Measurements from ENCODE around the gene RAE1. TPM values are rescaled to one million over a fixed set of nuclear protein-coding genes. Genes with fewer than 3 reads are reported as not detected.

RAE1 gene
- total and polyA plus RNA-seq, 2 donors (not counting 3 experiments of a cell fraction or from before 2014, with no cell fraction given), result 34.1 to 55.8 TPM

GRCh38 chr20:57396984-57397692 is 46.1 kb downstream of the RAE1 start:
- H3K9me1 ChIP-seq (replicated peaks; ENCODE audit: control insufficient read depth, extremely low read depth, insufficient read depth, low read length), result no peaks in the 10 kb centered on the region
- POLR2A ChIA-PET, result no interaction called here
- no peak overlapping the region for H3K4me3 ChIP-seq (replicated peaks in 1 of 3; ENCODE audit: insufficient read depth in 1 of 3, low read depth in 1 of 3, low read length in 3 of 3)
- TF ChIP-seq EZH2 (IDR thresholded peaks at IDR 0.05; ENCODE audit: borderline replicate concordance, low read depth, low read length, severe bottlenecking) (no peak), FOS (IDR thresholded peaks at IDR 0.05; ENCODE audit: borderline replicate concordance, insufficient read depth, low read length) (no peak), JUN (IDR thresholded peaks at IDR 0.05; ENCODE audit: borderline replicate concordance, insufficient read depth, insufficient read length, low read depth) (no peak), POLR2A (IDR thresholded peaks at IDR 0.05; ENCODE audit: low read depth, low read length) (no peak), MYC (IDR thresholded peaks at IDR 0.05; ENCODE audit: low read depth, low read length) (no peak), GATA2 (IDR thresholded peaks at IDR 0.05; ENCODE audit: insufficient read depth, insufficient read length, low read depth, low read length) (no peak), POLR2AphosphoS5 (IDR thresholded peaks at IDR 0.05; ENCODE audit: insufficient read depth, low read depth, low read length) (no peak)
- TF ChIP-seq, protein P1, sequence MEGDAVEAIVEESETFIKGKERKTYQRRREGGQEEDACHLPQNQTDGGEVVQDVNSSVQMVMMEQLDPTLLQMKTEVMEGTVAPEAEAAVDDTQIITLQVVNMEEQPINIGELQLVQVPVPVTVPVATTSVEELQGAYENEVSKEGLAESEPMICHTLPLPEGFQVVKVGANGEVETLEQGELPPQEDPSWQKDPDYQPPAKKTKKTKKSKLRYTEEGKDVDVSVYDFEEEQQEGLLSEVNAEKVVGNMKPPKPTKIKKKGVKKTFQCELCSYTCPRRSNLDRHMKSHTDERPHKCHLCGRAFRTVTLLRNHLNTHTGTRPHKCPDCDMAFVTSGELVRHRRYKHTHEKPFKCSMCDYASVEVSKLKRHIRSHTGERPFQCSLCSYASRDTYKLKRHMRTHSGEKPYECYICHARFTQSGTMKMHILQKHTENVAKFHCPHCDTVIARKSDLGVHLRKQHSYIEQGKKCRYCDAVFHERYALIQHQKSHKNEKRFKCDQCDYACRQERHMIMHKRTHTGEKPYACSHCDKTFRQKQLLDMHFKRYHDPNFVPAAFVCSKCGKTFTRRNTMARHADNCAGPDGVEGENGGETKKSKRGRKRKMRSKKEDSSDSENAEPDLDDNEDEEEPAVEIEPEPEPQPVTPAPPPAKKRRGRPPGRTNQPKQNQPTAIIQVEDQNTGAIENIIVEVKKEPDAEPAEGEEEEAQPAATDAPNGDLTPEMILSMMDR (IDR thresholded peaks at IDR 0.05; ENCODE audit: extremely low read depth in 1 of 2, insufficient read depth in 1 of 2, low read depth in 1 of 2, low read length in 2 of 2), result no peak
- TF ChIP-seq, protein P2, sequence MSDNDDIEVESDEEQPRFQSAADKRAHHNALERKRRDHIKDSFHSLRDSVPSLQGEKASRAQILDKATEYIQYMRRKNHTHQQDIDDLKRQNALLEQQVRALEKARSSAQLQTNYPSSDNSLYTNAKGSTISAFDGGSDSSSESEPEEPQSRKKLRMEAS (IDR thresholded peaks at IDR 0.05; ENCODE audit: insufficient read depth, insufficient read length), result no peak
- intact Hi-C loops (cut with micrococcal nuclease) (loop anchor here (10.0 kb wide), 1 partner anchor 1008 kb away; no protein-coding TSS in a partner anchor), dilution Hi-C loops (cut with MboI; ENCODE audit: extremely low pct_ligation_motif_present, low sequenced_read_pairs) (no loop called here)
- DNase-seq (ENCODE audit: low read depth, low spot score) (no peak), FAIRE-seq (no peak)
- H3K9me3 ChIP-seq (replicated peaks; ENCODE audit: control insufficient read depth, insufficient read depth, low read length), result no peaks in the 10 kb centered on the region
- no peaks in the 10 kb centered on the region for H3K27me3 ChIP-seq (ENCODE audit: control insufficient read depth in 2 of 2, insufficient read depth in 2 of 2, low read length in 2 of 2)
- H2AFZ ChIP-seq (ENCODE audit: low read depth, low read length), result no peak overlapping the region
- CTCF ChIA-PET, result no interaction called here
- H3K4me2 ChIP-seq (ENCODE audit: insufficient read depth, low read length), result no peak overlapping the region
- no peak overlapping the region for H3K9ac ChIP-seq (replicated peaks; ENCODE audit: extremely low read depth, insufficient read depth, low read length)
- no TSS peak for BruUV-seq (replicated peaks)
- H3K79me2 ChIP-seq (ENCODE audit: control insufficient read depth, insufficient read depth, low read length), result peaks cover 12% of the 10 kb centered on the region
- peaks cover 12% of the 10 kb centered on the region for H3K4me1 ChIP-seq (ENCODE audit: control insufficient read depth, extremely low read depth, insufficient read depth, low read length)
- H3K36me3 ChIP-seq (ENCODE audit: control insufficient read depth in 2 of 2, extremely low read depth in 1 of 2, insufficient read depth in 2 of 2, low read length in 2 of 2), result peaks cover 5 to 27% of the 10 kb centered on the region in 2 experiments
- no peak overlapping the region for H3K27ac ChIP-seq (ENCODE audit: insufficient read depth, low read depth, low read length)
- H4K20me1 ChIP-seq (replicated peaks; ENCODE audit: control insufficient read depth, extremely low read depth, insufficient read depth, low read length), result no peaks in the 10 kb centered on the region
